ENCODE results near the gene NELL2. TPM values are rescaled to one million over a fixed set of nuclear protein-coding genes. Genes with fewer than 3 reads are reported as not detected.

NELL2 gene
- total RNA-seq, 1 experiment from 2014 or later: 32.7 TPM

- no peaks in the 10 kb centered on the region for H3K9me3 ChIP-seq (ENCODE audit: control insufficient read depth, low read depth, low read length)
- no peak overlapping the region for H4K91ac ChIP-seq (ENCODE audit: insufficient read length, low read depth, low read length)
- H4K8ac ChIP-seq (replicated peaks; ENCODE audit: insufficient read length, low read depth, low read length): no peak overlapping the region
- no peak overlapping the region for H2BK5ac ChIP-seq (ENCODE audit: insufficient read length, low read length)
- no peak overlapping the region for H2BK15ac ChIP-seq (ENCODE audit: low read depth, low read length)
- H3K23ac ChIP-seq (ENCODE audit: insufficient read length, low read depth, low read length): no peak overlapping the region
- H4K20me1 ChIP-seq (ENCODE audit: control insufficient read depth, insufficient read depth, insufficient read length): no peaks in the 10 kb centered on the region
- WGBS (ENCODE audit: extremely low coverage, insufficient read length, low lambda C conversion rate): no CpG with 5 or more reads among the region's 1 CpG
- H2AK5ac ChIP-seq (ENCODE audit: insufficient read length, low read length): no peak overlapping the region
- no peak overlapping the region for H3K4ac ChIP-seq (ENCODE audit: low read depth, low read length)
- DNase-seq: no peak
- no peak overlapping the region for H2AFZ ChIP-seq (ENCODE audit: low read length)
- no peak overlapping the region for H2BK20ac ChIP-seq (ENCODE audit: low read depth, low read length, poor library complexity, severe bottlenecking)
- H3K18ac ChIP-seq (ENCODE audit: insufficient read length, low read depth, low read length): no peak overlapping the region
- no peaks in the 10 kb centered on the region for H3K4me1 ChIP-seq (ENCODE audit: insufficient read depth, low read length)
- no peak overlapping the region for H3K27ac ChIP-seq (ENCODE audit: insufficient read length, low read depth, low read length)
- H3K27me3 Mint-ChIP-seq (ENCODE audit: low read depth): no peaks in the 10 kb centered on the region
- no peak overlapping the region for H3T11ph ChIP-seq (ENCODE audit: low read length)
- H2BK120ac ChIP-seq (ENCODE audit: low read depth, low read length, poor library complexity, severe bottlenecking): no peak overlapping the region
- H3K56ac ChIP-seq (ENCODE audit: insufficient read length, low read depth, low read length): no peak overlapping the region
- H3K27ac Mint-ChIP-seq: no peak overlapping the region
- no peak overlapping the region for H3K14ac ChIP-seq (ENCODE audit: insufficient read depth, low read length)
- no peaks in the 10 kb centered on the region for H3K23me2 ChIP-seq (ENCODE audit: insufficient read length, low read depth, low read length, poor library complexity, severe bottlenecking)
- no peak overlapping the region for H4K5ac ChIP-seq (ENCODE audit: insufficient read length, low read depth, low read length)
- H3K9me3 Mint-ChIP-seq: no peaks in the 10 kb centered on the region; a peak in 1 of 5 replicates
- no peak for TF ChIP-seq CTCF (conservative IDR thresholded peaks at IDR 0.05)
- no peaks in the 10 kb centered on the region for H3K79me1 ChIP-seq (ENCODE audit: insufficient read depth, low read depth, low read length, poor library complexity, severe bottlenecking)
- H3K27me3 ChIP-seq (ENCODE audit: insufficient read depth, low read length): no peaks in the 10 kb centered on the region
- H3K4me2 ChIP-seq (ENCODE audit: insufficient read depth, insufficient read length, low read length): no peak overlapping the region
- H3K4me1 Mint-ChIP-seq: peaks cover 4 to 5% of the 10 kb centered on the region in 2 experiments
- H3K79me2 ChIP-seq (ENCODE audit: insufficient read depth, low read length): no peaks in the 10 kb centered on the region
- H3K4me3 Mint-ChIP-seq: no peak overlapping the region
- H2BK12ac ChIP-seq (ENCODE audit: insufficient read length, low read depth, low read length): no peak overlapping the region
- H3K9ac ChIP-seq (ENCODE audit: extremely low read depth, insufficient read length, low read length): no peak overlapping the region
- no peaks in the 10 kb centered on the region; a peak in 1 of 7 replicates for H3K36me3 Mint-ChIP-seq (ENCODE audit: insufficient read depth in 1 of 3, low read depth in 3 of 3)
These were observed 368.7 kb downstream of the NELL2 start for GRCh38 chr12:44507461-44507860.

Data from H9 (cell line).